Calu3 (cell line): ENCODE measurements around the gene SNX33. TPM values are rescaled to one million over a fixed set of nuclear protein-coding genes. Genes with fewer than 3 reads are reported as not detected.

Experiments
- BruUV-seq: library from RNA; stranded (reverse); fragments of 400-500 nt; replicated peaks from 2 replicates; lab custom pipeline; 2021; lab: Mats Ljungman, UMichigan
- CTCF ChIA-PET: fragments of 300-600 bp; sonication (Branson Sonifier 250); formaldehyde crosslinking; loops from one replicate; lab custom pipeline; 2022; ENCODE audit warnings: antibody characterized with exemption; lab: Charles Lee
- DNase-seq: peaks from one replicate; pipeline ENCODE4 v3.0.0; 2022
- H3K27ac Mint-ChIP-seq: one replicate; pipeline ENCODE4 v1.8.0; 2022; ENCODE audit warnings: mixed read lengths; ENCODE audit not compliant: unreplicated experiment
- H3K27me3 Mint-ChIP-seq: one replicate; pipeline ENCODE4 v1.8.0; 2022; ENCODE audit warnings: mixed read lengths; ENCODE audit not compliant: unreplicated experiment
- H3K36me3 Mint-ChIP-seq: one replicate; pipeline ENCODE4 v1.8.0; 2022; ENCODE audit warnings: mild to moderate bottlenecking, moderate library complexity, mixed read lengths; ENCODE audit not compliant: insufficient read depth, unreplicated experiment
- H3K4me1 Mint-ChIP-seq: one replicate; pipeline ENCODE4 v1.8.0; 2022; ENCODE audit warnings: mild to moderate bottlenecking, low read depth, mixed read lengths; ENCODE audit not compliant: unreplicated experiment
- H3K4me3 Mint-ChIP-seq: one replicate; pipeline ENCODE4 v1.8.0; 2022; ENCODE audit warnings: mild to moderate bottlenecking, low read depth, moderate library complexity, mixed read lengths; ENCODE audit not compliant: unreplicated experiment
- H3K9me3 Mint-ChIP-seq: one replicate; pipeline ENCODE4 v1.8.0; 2022; ENCODE audit warnings: low read depth, mixed read lengths; ENCODE audit not compliant: unreplicated experiment
- intact Hi-C: fragments of 100-400 bp; cut with micrococcal nuclease; formaldehyde crosslinking; loops from one replicate; pipeline ENCODE4 v1.10.0; 2022; ENCODE audit not compliant: unreplicated experiment
- total RNA-seq: library from RNA; stranded (reverse); gene quantifications from 2 replicates; pipeline ENCODE4 v1.2.3, GENCODE V29; 2022
- TF ChIP-seq, protein P1 (sequence below): fragments of 200-600 bp; IDR thresholded peaks from one replicate; pipeline ENCODE4 v1.8.0; 2022; ENCODE audit warnings: antibody characterized with exemption; ENCODE audit not compliant: unreplicated experiment

Gene SNX33
- total RNA-seq, 1 experiment from 2014 or later: 23.2 TPM

DNA sequence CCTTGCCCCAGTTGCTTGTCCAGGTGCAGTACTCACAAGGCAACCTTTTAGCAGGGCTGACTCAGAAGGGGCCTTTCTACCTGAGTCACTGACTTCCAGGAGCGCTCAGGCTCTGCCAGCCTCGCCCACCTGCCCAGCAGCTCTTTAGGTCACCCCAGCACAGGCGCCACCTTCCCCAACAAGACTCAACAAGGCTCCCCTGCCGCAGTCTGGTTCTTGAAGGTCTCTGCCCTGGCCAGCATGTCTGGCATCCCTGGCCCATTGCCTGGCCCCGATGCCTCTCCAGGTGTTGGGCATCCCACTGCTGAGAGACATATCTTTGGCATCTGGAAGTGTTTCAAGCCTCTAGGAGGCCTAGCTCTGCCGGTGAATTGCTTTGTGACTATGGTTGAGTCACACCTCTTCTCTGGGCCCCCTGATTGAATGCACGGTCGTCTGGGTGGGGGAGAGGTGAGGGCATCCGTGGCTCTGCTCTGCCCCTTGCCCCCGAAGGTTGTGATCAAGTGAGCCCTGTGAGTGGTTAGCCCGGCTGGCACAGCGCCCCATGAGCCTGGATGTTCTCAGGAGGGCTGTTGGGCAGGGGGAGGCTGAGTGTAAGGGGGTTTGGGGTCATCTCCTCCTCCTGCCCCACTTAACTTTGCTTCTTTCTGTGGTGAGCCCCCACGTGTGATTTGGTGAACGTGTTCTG is 21.6 kb downstream of the SNX33 start:
- BruUV-seq: no TSS peak
- Mint-ChIP-seq H3K9me3 (no peaks in the 10 kb centered on the region), H3K36me3 (peaks cover 19% of the 10 kb centered on the region), H3K4me3 (peak overlapping the region; percentile 11), H3K27ac (peak overlapping the region; percentile 84), H3K27me3 (no peaks in the 10 kb centered on the region), H3K4me1 (peaks cover 76% of the 10 kb centered on the region)
- TF ChIP-seq, protein P1, sequence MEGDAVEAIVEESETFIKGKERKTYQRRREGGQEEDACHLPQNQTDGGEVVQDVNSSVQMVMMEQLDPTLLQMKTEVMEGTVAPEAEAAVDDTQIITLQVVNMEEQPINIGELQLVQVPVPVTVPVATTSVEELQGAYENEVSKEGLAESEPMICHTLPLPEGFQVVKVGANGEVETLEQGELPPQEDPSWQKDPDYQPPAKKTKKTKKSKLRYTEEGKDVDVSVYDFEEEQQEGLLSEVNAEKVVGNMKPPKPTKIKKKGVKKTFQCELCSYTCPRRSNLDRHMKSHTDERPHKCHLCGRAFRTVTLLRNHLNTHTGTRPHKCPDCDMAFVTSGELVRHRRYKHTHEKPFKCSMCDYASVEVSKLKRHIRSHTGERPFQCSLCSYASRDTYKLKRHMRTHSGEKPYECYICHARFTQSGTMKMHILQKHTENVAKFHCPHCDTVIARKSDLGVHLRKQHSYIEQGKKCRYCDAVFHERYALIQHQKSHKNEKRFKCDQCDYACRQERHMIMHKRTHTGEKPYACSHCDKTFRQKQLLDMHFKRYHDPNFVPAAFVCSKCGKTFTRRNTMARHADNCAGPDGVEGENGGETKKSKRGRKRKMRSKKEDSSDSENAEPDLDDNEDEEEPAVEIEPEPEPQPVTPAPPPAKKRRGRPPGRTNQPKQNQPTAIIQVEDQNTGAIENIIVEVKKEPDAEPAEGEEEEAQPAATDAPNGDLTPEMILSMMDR: no peak
- CTCF ChIA-PET: interaction anchor here (0.6 to 1.1 kb wide), 2 partner anchors 31 to 182 kb away, joined by 4 to 5 read pairs; no protein-coding TSS in a partner anchor
- peak; percentile 68 for DNase-seq
- intact Hi-C loops: no loop called here

DNA sequence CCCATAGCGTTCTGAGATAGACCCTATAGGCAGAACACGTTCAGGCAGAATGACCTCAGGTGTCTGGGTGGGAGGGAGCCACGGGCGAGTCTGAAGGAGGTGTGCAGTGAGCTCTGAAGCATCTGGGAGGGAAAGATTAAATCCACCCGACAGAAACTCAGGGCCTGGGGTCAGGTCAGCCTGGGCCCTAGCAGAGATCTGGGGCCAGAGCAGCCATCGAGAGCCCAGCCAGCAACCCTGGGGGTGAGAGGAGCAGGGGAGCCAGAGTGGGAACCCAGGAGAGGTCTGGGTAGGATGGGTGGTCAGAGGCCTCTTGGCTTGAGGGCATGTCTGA is 22.1 kb downstream of the SNX33 start:
- peak overlapping the region; percentile 84 for H3K27ac Mint-ChIP-seq
- peaks cover 19% of the 10 kb centered on the region for H3K36me3 Mint-ChIP-seq
- no peak for DNase-seq
- intact Hi-C loops: no loop called here
- CTCF ChIA-PET: no interaction called here
- peak overlapping the region; percentile 11 for H3K4me3 Mint-ChIP-seq
- H3K9me3 Mint-ChIP-seq: no peaks in the 10 kb centered on the region
- no peaks in the 10 kb centered on the region for H3K27me3 Mint-ChIP-seq
- no TSS peak for BruUV-seq
- peaks cover 71% of the 10 kb centered on the region for H3K4me1 Mint-ChIP-seq
- TF ChIP-seq, protein P1: no peak

DNA sequence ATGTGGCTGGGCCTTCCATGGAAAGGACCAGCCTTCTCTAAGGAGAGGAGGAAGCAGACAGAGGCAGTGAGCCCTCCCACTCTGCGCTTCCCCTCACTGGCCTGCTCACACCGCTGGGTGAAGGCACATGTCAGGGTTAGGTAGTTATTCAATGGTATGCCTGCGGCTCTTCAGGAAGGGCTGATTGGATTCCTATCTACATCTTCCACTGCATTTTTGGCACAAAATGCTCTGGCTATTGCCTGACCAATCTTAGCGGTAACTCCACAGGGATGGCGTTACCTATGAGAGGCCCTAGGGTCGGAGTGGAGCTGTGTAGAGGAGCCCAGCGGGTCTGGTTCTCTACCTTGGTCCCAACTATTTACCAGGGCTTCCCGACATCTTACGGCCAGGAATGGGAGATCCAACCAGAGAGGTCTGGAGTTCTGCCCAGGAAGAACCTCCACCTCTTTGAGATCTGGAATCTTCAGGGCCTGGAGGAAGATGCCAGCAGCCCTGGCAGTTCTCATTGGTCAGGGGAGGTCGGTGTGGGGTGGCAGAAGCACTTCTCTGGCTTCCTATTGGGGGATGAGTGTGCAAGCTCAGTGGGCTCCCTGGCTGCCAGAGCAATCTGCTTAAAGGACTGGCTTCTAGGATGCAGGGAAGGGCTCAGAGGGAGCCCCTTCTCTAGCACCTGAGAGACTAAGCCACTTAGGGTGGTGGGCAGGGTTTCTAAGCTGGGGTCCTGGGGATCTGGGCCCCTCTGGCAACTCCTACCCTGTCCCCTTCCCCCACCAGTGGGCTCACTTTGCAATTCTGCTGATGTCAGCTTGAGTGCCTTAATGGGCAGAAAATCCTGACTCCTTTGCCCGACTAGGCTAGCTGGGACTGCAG is 24.3 kb downstream of the SNX33 start:
- TF ChIP-seq, protein P1: no peak
- CTCF ChIA-PET: interaction anchor here (0.5 to 1.2 kb wide), 4 partner anchors 10 to 1701 kb away, joined by 3 to 4 read pairs (median 3); partner anchors contain the start of gene SNX33
- peaks cover 50% of the 10 kb centered on the region for H3K4me1 Mint-ChIP-seq
- no TSS peak for BruUV-seq
- H3K9me3 Mint-ChIP-seq: no peaks in the 10 kb centered on the region
- no peaks in the 10 kb centered on the region for H3K27me3 Mint-ChIP-seq
- H3K36me3 Mint-ChIP-seq: peaks cover 3% of the 10 kb centered on the region
- no peak for DNase-seq
- peak overlapping the region; percentile 28 for H3K4me3 Mint-ChIP-seq
- intact Hi-C loops: no loop called here
- peak overlapping the region; percentile 83 for H3K27ac Mint-ChIP-seq

DNA sequence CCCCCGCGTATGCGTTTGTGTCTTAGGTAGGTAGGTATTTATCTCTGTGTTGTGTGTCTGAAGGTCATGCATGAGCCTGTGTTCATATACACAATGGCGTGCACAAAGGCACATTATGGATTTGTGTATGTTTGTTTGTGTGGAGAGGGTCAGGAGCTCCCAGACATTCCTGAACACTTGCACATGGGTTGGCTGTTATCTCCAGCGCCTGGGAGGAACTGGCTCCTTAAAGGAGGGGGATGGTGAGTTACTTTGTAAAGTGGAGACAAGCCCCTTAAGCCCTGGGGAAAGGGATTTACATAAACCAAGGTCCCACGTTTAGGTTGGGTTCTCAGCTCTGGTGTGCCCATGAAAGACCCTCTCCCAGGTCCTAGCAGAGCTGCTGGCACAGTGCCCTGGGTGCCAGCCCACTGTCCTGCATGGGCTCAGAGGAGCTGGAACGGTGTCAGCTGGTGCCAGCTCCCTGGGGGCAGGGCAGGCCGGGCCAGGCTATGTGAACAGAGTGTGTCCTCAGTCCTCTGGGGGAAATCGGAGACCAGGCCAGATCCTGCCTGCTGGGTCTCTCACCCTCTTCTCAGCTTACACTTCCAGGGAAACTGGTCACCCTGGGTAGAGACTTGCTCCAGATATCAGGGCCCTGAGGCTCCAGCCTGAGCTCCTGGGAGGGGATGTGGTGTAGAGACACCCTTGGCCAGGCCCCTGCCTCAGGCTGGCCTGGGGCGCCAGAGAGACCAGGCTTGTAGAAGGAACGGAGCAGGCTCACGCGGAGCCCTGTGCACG is 25.1 kb downstream of the SNX33 start:
- Mint-ChIP-seq H3K4me3 (peak overlapping the region; percentile 28), H3K36me3 (no peaks in the 10 kb centered on the region), H3K27me3 (no peaks in the 10 kb centered on the region), H3K27ac (peak overlapping the region; percentile 83), H3K4me1 (peaks cover 41% of the 10 kb centered on the region), H3K9me3 (no peaks in the 10 kb centered on the region)
- no TSS peak for BruUV-seq
- peak; percentile 38 for DNase-seq
- CTCF ChIA-PET: interaction anchor here (0.6 to 1.2 kb wide), 6 partner anchors 10 to 1701 kb away, joined by 3 to 7 read pairs (median 4); partner anchors contain the start of genes MAN2C1 and SNX33
- intact Hi-C loops: no loop called here
- TF ChIP-seq, protein P1: no peak
